ENCODE measurements around the gene DNM2.
A peak's percentile ranks its signal among the peaks of the same experiment; 100 is the strongest.

The DNM2 gene

DNA sequence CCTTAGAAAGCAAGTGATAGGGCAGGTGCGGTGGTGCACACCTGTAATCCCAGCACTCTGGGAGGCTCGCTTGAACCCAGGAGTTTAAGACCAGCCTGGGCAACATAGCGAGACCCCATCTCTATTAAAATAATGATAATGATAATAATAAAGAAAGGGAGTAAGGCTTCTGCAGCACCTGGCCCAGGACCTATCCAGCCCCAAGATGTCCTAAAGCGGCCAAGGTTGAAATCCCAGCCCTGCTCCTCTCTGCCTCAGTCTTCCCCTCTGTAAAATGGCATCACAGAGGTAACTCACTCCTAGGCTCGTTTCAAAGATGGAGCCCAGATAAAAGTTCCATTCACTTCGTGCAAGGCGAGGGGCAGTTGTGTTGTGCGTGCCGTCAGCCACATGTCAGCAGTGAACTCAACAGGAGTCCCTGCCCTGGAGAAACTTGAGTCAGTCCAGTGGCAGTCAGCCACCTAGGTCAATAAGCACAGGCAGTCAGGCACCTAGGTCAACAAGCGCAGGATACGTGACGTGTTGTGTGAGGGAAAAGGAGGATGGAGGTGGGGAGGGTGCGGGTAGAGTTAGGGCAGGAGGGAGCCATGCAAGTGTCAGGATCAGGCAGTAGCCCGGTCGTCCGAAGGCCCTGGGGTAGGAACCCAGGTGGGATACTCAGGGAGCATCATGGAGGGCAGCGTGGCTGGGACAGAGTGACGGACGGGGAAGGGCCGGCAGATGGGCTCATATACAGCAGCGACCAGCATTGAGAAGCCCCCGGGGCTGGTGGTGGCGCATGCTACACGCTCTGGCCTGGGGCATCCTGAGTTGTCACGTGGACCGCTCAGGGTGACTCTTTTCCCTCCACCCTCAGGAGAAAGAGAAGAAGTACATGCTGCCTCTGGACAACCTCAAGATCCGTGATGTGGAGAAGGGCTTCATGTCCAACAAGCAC lies 101.5 kb downstream of the DNM2 start:
- DNase-seq (ENCODE audit: low read depth), result no peak
- H3K4me3 ChIP-seq (ENCODE audit: low read depth, low read length), result no peak overlapping the region
- TF ChIP-seq, protein P1, sequence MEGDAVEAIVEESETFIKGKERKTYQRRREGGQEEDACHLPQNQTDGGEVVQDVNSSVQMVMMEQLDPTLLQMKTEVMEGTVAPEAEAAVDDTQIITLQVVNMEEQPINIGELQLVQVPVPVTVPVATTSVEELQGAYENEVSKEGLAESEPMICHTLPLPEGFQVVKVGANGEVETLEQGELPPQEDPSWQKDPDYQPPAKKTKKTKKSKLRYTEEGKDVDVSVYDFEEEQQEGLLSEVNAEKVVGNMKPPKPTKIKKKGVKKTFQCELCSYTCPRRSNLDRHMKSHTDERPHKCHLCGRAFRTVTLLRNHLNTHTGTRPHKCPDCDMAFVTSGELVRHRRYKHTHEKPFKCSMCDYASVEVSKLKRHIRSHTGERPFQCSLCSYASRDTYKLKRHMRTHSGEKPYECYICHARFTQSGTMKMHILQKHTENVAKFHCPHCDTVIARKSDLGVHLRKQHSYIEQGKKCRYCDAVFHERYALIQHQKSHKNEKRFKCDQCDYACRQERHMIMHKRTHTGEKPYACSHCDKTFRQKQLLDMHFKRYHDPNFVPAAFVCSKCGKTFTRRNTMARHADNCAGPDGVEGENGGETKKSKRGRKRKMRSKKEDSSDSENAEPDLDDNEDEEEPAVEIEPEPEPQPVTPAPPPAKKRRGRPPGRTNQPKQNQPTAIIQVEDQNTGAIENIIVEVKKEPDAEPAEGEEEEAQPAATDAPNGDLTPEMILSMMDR (conservative IDR thresholded peaks at IDR 0.05; ENCODE audit: low read depth, low read length), result no peak

- TF ChIP-seq, protein P1 (conservative IDR thresholded peaks at IDR 0.05; ENCODE audit: low read depth, low read length), result peak; percentile 57
- H3K4me3 ChIP-seq (ENCODE audit: low read depth, low read length), result no peak overlapping the region
- DNase-seq (ENCODE audit: low read depth), result no peak
These were observed 102.3 kb downstream of the DNM2 start for GRCh38 chr19:10820173-10820572.

- no peak for DNase-seq (ENCODE audit: low read depth)
- no peak overlapping the region for H3K4me3 ChIP-seq (ENCODE audit: low read depth, low read length)
- TF ChIP-seq, protein P1 (conservative IDR thresholded peaks at IDR 0.05; ENCODE audit: low read depth, low read length), result no peak
These were observed 105.8 kb downstream of the DNM2 start for GRCh38 chr19:10823690-10824089.

DNA sequence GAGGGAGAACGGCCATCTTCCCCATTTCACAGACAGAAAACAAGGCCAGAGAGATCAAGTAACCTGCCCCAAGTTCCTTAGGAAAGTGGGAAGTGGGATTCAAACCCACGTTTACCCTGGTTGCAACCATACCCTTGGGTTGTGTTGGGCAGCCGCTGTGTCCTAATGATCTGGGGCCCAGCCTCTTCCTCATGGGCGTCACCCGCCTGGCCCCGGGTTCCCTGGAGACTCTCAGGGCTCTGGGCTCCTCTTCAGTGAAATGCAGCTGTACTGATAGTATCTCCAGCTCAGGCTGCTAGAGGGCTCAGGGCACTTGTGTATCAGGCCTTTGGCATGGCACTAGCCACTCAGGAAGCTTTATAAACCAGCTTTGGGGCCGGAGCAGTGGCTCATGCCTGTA lies 108.4 kb downstream of the DNM2 start:
- no peak for DNase-seq (ENCODE audit: low read depth)
- H3K4me3 ChIP-seq (ENCODE audit: low read depth, low read length), result no peak overlapping the region
- TF ChIP-seq, protein P1 (conservative IDR thresholded peaks at IDR 0.05; ENCODE audit: low read depth, low read length), result no peak

GRCh38 chr19:10826846-10827245 lies 109.0 kb downstream of the DNM2 start:
- TF ChIP-seq, protein P1 (conservative IDR thresholded peaks at IDR 0.05; ENCODE audit: low read depth, low read length), result no peak
- DNase-seq (ENCODE audit: low read depth), result no peak
- no peak overlapping the region for H3K4me3 ChIP-seq (ENCODE audit: low read depth, low read length)

DNA sequence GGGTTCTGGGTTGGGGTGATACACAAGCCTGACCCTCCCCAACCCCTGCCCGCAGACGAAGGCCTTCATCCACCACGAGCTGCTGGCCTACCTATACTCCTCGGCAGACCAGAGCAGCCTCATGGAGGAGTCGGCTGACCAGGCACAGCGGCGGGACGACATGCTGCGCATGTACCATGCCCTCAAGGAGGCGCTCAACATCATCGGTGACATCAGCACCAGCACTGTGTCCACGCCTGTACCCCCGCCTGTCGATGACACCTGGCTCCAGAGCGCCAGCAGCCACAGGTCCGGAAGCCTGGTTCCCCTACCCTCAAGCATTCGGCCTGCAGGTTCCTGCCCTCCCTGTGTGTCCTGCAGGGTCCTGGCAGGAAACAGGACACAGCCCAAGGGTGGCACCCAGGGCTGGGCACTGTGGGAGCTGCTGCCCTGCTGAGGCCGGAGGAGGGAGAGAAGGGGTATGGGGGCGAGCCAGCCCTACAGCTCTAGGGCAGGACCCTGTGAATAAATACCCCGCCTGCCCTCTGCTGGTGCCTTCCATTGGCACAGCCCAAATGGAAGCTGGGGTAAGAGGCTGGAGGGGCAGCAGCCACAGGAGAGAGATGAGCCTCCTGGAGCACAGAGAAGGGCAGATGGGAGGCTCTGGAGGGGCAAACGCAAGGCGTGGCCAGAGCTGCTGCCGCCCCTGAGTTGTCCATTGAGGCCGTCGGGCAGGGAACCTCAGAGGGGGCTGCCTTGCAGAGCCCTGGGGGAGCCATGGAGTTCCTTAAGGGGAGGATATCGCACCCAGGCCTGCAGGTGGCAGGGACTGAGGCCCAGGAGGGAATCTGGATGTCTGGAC lies 111.3 kb downstream of the DNM2 start:
- TF ChIP-seq, protein P1 (conservative IDR thresholded peaks at IDR 0.05; ENCODE audit: low read depth, low read length), result peak; percentile 39
- no peak for DNase-seq (ENCODE audit: low read depth)
- no peak overlapping the region for H3K4me3 ChIP-seq (ENCODE audit: low read depth, low read length)
